HG02840 (cell line): ENCODE results near the gene APOC3.

Experiments used
- ATAC-seq: cut with Tn5 transposase; IDR thresholded peaks from one replicate; pipeline ENCODE4 v1.9.1; 2021; ENCODE audit warnings: mild to moderate bottlenecking, moderate library complexity, moderate number of reproducible peaks; ENCODE audit not compliant: unreplicated experiment, low FRiP score

Gene APOC3

DNA sequence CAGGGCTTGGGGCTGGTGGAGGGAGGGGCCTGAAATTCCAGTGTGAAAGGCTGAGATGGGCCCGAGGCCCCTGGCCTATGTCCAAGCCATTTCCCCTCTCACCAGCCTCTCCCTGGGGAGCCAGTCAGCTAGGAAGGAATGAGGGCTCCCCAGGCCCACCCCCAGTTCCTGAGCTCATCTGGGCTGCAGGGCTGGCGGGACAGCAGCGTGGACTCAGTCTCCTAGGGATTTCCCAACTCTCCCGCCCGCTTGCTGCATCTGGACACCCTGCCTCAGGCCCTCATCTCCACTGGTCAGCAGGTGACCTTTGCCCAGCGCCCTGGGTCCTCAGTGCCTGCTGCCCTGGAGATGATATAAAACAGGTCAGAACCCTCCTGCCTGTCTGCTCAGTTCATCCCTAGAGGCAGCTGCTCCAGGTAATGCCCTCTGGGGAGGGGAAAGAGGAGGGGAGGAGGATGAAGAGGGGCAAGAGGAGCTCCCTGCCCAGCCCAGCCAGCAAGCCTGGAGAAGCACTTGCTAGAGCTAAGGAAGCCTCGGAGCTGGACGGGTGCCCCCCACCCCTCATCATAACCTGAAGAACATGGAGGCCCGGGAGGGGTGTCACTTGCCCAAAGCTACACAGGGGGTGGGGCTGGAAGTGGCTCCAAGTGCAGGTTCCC is at the start of gene APOC3:
Gene APOC3, plus strand, starts transcription at position 383 of the 659 bp plus-strand sequence. CDS start 676 bp downstream, outside the sequence.
- no peak for ATAC-seq

DNA sequence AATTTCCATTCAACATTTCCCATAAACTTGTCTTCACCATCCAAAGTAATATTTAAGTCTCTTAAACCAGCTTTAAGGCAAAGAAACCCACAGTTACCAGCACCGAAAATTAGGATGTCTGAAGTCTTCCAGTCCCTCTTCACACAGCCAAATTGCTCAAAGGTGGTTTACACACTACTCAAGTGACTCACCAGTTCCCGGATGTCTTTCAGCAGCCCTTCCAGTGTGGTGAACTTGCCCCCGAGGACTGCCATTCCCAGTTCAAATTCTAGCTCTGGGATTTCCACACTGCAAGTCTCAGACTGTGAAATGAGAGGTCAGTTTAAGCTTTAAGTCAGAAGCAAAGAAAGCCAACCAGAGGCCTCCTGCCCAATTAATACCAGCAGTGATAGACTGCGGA is 47.0 kb upstream of the APOC3 start:
- no peak for ATAC-seq

- ATAC-seq, result no peak
Measured at GRCh38 chr11:116786326-116786725, 43.4 kb upstream of the APOC3 start.

DNA sequence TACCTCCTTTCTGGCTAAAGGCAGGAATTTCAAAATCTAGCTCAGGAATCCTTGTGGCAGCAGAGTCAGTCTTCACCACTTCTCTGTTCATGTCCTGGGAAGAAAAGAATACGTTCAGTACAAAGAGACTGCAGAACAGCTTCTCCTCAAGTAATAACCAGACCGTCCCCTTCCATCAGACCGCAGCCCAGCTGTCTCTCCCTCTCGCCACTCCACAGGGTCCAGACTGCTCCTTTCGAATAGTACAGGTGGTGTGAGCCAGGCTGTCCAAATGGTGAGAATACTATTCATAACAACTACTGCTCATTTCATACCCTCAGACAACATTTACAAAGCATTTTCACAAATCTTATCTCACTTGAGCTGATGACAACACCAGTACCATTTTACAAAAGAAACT is 42.7 kb upstream of the APOC3 start:
- no peak for ATAC-seq

- no peak for ATAC-seq
Measured at GRCh38 chr11:116787436-116787785, 42.3 kb upstream of the APOC3 start.

- ATAC-seq, result peak; percentile 78
Measured at GRCh38 chr11:116787786-116788486, 41.8 kb upstream of the APOC3 start, which contains the start of gene ZPR1. ZPR1 (minus strand) TSS chr11:116788023; CDS start chr11:116787990, 33 bp downstream.

DNA sequence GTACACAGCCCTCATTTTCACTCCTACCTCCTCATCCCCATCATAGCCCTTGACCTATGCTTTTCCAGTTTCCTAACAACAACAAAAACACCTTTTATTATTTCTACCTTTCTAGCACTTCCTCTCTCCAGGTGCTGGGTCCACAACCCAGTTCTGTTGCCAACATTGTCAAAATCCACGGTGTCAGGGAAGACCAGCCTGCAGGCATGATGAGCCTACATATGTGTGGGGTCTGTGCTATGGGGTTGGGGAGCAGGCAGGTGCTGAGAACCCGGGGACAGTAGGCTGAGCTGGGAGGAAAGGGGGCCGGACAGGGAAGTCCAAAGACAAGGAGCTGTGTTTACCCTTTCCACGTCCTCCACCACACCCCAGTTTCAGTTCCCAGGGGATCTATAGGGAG is 41.2 kb upstream of the APOC3 start:
- ATAC-seq, result no peak

- ATAC-seq, result no peak
Measured at GRCh38 chr11:116788975-116789374, 40.7 kb upstream of the APOC3 start.

DNA sequence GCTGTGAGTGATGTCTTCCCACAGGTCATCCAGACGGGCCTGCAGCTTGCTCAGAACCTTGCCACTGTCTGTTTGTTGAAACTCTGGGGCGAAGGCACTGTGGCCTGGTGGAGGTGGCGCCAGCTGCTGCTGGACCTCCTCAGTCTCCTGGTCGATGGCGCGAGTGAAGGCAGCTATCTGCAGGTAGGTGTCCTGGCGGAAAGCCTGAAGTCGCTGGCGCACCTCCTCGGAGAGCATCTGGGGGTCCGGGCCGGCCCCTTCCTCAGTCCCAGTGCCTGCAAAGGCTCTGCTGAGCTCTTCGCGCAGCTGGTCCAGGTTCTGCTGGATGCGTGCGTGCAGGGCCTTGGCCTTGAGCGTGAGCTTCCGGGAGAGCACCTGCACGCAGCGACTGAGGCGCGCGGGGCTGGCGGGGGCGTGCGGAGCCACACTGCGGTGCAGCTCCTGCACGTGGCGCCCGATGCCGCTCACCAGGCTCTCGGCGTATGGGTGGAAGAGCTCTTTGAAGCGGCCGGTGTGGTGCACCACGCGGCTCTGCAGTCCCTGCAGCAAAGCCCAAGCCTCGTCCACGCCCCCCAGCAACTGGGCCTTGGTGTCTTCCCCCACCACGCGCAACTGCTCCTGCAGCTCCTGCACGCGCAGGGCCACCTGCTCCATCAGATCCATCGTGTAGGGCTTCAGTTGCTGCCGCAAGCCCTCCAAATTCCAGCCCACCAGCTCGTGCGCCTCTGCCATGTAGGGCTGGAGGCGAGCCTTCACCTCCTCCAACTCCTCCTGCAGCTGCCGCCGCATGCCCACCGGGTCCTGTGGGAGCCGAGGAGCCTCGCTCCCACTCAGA is 39.3 kb upstream of the APOC3 start:
- ATAC-seq, result no peak

DNA sequence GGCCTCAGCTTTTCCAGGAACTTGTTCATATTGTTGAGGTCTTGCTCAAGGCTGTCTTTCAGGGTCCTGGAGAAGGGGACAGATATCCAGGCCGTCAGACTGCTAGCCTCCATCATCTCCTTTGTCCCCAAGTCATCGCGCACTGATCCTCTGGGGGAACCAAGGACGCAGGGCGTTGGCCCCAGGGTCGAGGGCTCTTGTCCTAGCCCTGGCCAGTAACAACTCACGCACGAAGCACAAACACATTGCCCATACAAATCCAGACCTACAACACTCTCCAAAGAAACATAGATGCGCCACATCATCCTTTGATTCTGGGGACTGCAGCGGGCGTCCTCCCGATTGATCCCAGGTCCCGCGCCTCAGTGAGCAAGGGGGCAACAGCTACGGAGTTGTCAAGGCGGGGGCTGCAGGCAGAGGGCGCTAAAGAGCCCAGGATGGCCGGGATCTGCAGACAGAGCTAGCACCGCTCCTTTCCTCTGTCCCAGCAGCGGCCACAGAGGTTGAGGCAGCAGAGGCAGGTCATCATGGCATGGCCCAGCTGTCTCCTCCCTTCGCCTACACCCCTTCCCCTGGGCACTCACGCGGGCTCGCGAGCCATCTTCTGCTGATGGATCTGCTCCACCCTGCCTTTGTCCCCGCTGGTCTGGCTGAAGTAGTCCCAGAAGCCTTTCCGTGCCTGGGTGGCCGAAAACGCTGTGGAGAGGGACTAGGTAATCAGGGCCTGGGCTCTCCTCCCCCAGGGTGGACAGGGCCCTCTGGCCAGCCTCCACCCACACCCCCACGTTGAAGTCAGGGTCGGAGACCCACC is 38.5 kb upstream of the APOC3 start:
- ATAC-seq, result no peak

DNA sequence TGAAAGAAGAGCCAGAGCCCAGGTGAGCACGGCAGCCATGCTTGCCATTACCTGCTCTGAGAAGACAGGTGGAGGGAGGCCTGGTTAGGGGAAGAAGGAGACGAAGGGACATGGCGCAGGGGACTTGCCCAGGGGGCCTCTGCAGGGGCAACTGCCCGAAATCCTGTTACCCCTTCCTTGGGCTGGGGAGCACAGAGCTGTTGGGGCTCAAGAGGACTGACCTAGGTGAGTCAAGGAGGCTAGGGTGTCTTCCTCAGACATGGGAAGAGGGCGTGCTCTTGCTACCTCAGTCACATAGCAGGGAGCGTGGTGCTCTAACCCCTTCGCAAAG is 37.9 kb upstream of the APOC3 start, which contains the start of gene APOA5:
Gene APOA5, minus strand, starts transcription at position 67 of the 331 bp plus-strand sequence. Its CDS starts 19 bp downstream, at position 48.
- no peak for ATAC-seq

- ATAC-seq, result no peak
Measured at GRCh38 chr11:116792144-116792868, 37.4 kb upstream of the APOC3 start.

GRCh38 chr11:116792869-116793771 is 36.6 kb upstream of the APOC3 start:
- no peak for ATAC-seq

DNA sequence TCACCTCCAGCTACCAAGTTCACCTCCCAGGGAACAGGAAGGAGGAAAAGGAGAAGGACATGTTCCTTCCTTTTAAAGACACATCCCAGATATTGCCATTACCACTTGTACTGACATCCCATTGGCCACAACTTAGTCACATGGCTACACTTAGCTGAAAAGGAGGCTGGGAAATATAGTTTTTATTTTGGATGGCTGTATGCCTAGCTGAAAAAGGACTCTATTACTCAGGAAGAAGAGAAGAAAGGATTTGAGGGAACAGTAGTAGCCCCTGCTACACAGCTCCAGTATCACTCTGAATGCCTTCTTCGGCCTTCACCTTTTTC is 36.0 kb upstream of the APOC3 start:
- ATAC-seq, result no peak

DNA sequence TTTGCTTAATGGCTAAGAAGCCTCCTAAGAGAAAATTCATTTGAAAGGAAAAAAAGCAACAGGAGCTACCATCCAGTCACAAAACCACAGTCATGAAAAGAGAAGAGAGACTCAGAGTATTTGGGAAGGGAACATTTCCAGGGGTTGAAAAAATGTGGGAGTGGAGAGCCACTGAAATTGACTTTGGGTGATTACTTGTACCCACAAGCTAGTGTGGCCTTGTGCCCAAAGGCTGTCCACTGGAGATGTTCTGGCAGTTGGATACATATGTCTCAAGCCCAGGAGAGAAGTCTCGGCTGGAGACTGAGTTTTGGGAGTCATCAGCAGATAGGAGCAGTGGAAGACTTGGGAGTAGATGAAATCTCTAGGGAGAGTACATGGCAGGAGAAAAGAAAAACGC is 34.9 kb upstream of the APOC3 start:
- no peak for ATAC-seq

- no peak for ATAC-seq
Measured at GRCh38 chr11:116796548-116796947, 33.2 kb upstream of the APOC3 start.

DNA sequence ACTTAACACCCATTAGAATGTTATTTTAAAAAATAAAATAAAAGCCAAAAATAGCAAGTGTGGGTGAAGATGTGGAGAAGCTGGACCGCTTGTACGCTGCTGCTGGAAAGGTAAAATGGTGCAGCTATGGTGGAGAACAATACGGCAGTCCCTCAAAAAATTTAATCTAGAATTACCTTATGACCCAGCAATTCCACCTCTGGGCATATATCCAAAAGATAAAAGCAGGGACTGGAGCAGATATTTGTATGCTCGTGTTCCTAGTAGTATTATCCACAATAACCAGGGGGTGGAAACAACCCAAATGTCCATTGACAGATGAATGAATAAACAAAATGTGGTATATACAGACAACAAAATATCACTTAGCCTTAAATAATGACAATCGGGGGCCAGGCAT is 31.9 kb upstream of the APOC3 start:
- no peak for ATAC-seq

GRCh38 chr11:116798368-116798767 is 31.3 kb upstream of the APOC3 start:
- no peak for ATAC-seq

- no peak for ATAC-seq
Measured at GRCh38 chr11:116800610-116801009, 29.1 kb upstream of the APOC3 start.
